ENCODE measurements around the gene SPINK1. TPM values are rescaled to one million over a fixed set of nuclear protein-coding genes. Genes with fewer than 3 reads are reported as not detected.

Gene SPINK1
- total and polyA plus RNA-seq, 4 donors, result 4.0 to 20.2 (median 15.0) TPM

DNA sequence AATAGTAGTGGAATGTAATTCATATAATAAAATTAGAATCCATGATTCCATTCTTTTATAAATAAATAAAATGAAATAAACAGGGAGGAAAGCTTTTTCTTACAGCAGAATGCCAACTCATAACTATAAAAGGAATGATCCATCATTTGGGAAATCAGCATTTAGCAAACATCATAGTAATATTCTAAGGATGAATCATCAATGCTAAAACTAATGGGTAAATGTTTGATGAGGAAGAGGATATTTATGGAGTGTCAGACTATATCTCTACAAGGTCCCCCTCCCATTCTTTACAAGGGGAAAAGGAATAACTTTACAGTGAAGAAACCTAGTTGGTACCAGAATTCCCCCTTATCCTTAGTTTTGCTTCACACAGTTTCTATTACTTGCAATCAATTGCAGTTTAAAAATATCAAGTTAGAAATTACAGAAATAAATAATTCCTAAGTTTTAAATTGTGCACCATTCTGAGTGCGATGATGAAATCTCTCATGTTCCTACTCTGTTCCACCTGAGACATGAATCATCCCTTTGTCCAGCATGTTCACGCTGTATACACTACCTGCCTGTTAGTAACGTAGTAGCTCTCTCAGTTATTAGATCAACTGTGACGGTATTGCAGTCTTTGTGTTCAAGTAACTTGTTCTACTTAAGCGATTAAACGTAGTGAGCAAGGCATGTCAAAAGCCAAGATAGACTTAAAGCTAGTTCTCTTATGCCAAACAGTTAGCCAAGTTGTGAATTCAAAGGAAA lies 34.7 kb downstream of the SPINK1 start:
- Histone ChIP-seq H3K36me3 (ENCODE audit: control insufficient read depth in 4 of 4, insufficient read depth in 4 of 4, low read length in 4 of 4) (no peaks in the 10 kb centered on the region), H3K9ac (ENCODE audit: insufficient read depth in 1 of 2, low read length in 2 of 2) (no peak overlapping the region), H3K4me1 (ENCODE audit: control insufficient read depth in 5 of 5, insufficient read depth in 5 of 5, low read length in 5 of 5) (no peaks in the 10 kb centered on the region), H3K9me3 (ENCODE audit: control insufficient read depth in 4 of 4, insufficient read depth in 3 of 4, low read length in 3 of 4) (no peaks in the 10 kb centered on the region), H3K27me3 (ENCODE audit: control insufficient read depth in 3 of 3, insufficient read depth in 3 of 3, low read length in 2 of 3) (no peaks in the 10 kb centered on the region), H3K4me3 (no peak overlapping the region), H3K27ac (ENCODE audit: low read depth in 1 of 2, low read length in 1 of 2) (no peak overlapping the region)
- WGBS, 2 donors, result 71 to 76% methylated on average over 6 of the region's 6 CpGs
- DNase-seq (no peak), ATAC-seq (ENCODE audit: insufficient read depth, low FRiP score) (no peak)
- TF ChIP-seq, protein P1, sequence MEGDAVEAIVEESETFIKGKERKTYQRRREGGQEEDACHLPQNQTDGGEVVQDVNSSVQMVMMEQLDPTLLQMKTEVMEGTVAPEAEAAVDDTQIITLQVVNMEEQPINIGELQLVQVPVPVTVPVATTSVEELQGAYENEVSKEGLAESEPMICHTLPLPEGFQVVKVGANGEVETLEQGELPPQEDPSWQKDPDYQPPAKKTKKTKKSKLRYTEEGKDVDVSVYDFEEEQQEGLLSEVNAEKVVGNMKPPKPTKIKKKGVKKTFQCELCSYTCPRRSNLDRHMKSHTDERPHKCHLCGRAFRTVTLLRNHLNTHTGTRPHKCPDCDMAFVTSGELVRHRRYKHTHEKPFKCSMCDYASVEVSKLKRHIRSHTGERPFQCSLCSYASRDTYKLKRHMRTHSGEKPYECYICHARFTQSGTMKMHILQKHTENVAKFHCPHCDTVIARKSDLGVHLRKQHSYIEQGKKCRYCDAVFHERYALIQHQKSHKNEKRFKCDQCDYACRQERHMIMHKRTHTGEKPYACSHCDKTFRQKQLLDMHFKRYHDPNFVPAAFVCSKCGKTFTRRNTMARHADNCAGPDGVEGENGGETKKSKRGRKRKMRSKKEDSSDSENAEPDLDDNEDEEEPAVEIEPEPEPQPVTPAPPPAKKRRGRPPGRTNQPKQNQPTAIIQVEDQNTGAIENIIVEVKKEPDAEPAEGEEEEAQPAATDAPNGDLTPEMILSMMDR (IDR thresholded peaks at IDR 0.05; ENCODE audit: control extremely low read depth, extremely low read depth), result no peak

DNA sequence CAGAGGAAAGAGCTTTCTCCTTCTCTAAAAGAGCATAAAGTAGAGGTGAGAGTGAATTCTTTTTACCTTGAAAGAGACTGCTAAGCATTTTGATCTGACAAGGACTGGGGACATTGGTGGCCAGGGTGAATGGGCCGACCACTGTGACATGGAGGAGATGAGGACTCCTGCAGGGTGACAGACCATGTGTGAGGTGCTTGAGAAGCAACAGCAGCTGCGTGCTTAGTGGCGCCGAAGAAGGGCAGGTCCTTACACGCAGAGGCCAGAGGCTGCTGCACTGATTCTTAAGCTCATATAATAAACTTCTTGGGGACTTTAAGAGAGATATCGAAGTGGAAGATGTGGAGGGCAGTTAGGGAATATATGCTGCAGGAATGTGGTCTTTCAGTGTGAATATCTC lies 40.3 kb downstream of the SPINK1 start:
- Histone ChIP-seq H3K4me1 (ENCODE audit: control insufficient read depth in 5 of 5, insufficient read depth in 5 of 5, low read length in 5 of 5) (peaks cover 0 to 25% (median 0%) of the 10 kb centered on the region in 5 donors), H3K9me3 (ENCODE audit: control insufficient read depth in 4 of 4, insufficient read depth in 3 of 4, low read length in 3 of 4) (peaks cover 0 to 2% (median 0%) of the 10 kb centered on the region in 4 donors), H3K4me3 (peak overlapping the region; percentile 9), H3K36me3 (ENCODE audit: control insufficient read depth in 4 of 4, insufficient read depth in 4 of 4, low read length in 4 of 4) (no peaks in the 10 kb centered on the region), H3K27me3 (ENCODE audit: control insufficient read depth in 3 of 3, insufficient read depth in 3 of 3, low read length in 2 of 3) (no peaks in the 10 kb centered on the region), H3K27ac (ENCODE audit: low read depth in 1 of 2, low read length in 1 of 2) (no peak overlapping the region), H3K9ac (ENCODE audit: insufficient read depth in 1 of 2, low read length in 2 of 2) (no peak overlapping the region)
- DNase-seq (no peak), ATAC-seq (ENCODE audit: insufficient read depth, low FRiP score) (no peak)
- TF ChIP-seq, protein P1 (IDR thresholded peaks at IDR 0.05; ENCODE audit: control extremely low read depth, extremely low read depth), result no peak
- 91% methylated on average over 6 of the region's 6 CpGs for WGBS, 2 donors

DNA sequence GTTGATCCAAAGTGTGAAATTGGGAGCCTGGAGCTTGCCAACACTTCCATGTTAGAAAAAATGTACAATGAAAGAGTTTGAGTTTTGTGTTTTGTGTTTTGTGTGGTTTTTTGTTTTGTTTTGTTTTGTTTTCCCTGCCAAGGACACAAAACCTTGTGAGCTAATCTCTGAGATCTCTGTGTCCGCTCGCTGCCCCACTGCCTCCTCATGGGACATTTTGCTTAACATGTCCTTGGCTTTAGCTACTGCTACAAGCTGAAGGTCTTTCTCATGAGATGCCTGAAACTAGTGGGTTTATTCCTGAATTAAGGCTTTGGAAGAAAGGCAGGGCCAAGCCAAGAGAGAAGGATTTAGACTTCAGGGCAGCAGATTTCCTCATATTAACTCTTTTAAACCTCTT lies 41.7 kb downstream of the SPINK1 start:
- DNase-seq, result peak in 1 of 3 donors; percentile 27
- WGBS, 2 donors, result 86 to 91% methylated on average over 2 of the region's 2 CpGs
- Histone ChIP-seq H3K4me3 (no peak overlapping the region), H3K4me1 (ENCODE audit: control insufficient read depth in 5 of 5, insufficient read depth in 5 of 5, low read length in 5 of 5) (peaks cover 0 to 25% (median 0%) of the 10 kb centered on the region in 5 donors), H3K27me3 (ENCODE audit: control insufficient read depth in 3 of 3, insufficient read depth in 3 of 3, low read length in 2 of 3) (no peaks in the 10 kb centered on the region), H3K36me3 (ENCODE audit: control insufficient read depth in 4 of 4, insufficient read depth in 4 of 4, low read length in 4 of 4) (no peaks in the 10 kb centered on the region), H3K9me3 (ENCODE audit: control insufficient read depth in 4 of 4, insufficient read depth in 3 of 4, low read length in 3 of 4) (peaks cover 0 to 2% (median 0%) of the 10 kb centered on the region in 4 donors), H3K27ac (ENCODE audit: low read depth in 1 of 2, low read length in 1 of 2) (no peak overlapping the region), H3K9ac (ENCODE audit: insufficient read depth in 1 of 2, low read length in 2 of 2) (no peak overlapping the region)
- TF ChIP-seq, protein P1 (IDR thresholded peaks at IDR 0.05; ENCODE audit: control extremely low read depth, extremely low read depth), result no peak
- ATAC-seq (ENCODE audit: insufficient read depth, low FRiP score), result no peak
